B cell (primary cell): ENCODE measurements around the gene RIOK3. TPM values are rescaled to one million over a fixed set of nuclear protein-coding genes. Genes with fewer than 3 reads are reported as not detected.

ENCODE experiments used
- ATAC-seq: fragments of 200-7000 bp; cut with Tn5 transposase; one replicate; pipeline ENCODE4 v1.10.0; 2021; ENCODE audit warnings: low read depth, mild to moderate bottlenecking, moderate number of reproducible peaks, moderate library complexity
- CTCF ChIA-PET: fragments of 350-600 bp; sonication (Branson Sonifier 250); formaldehyde crosslinking; loops from one replicate; lab custom pipeline; 2021; ENCODE audit warnings: antibody characterized with exemption, inconsistent platforms; lab: Charles Lee
- POLR2A ChIA-PET: fragments of 350-600 bp; sonication (Branson Sonifier 250); formaldehyde crosslinking; loops from one replicate; lab custom pipeline; 2021; ENCODE audit warnings: antibody characterized with exemption; lab: Charles Lee
- DNase-seq: peaks from one replicate; pipeline ENCODE4 v3.0.0; 2013
- H2AFZ ChIP-seq: 2 replicates; pipeline ENCODE4 v1.6.1; 2012; ENCODE audit warnings: mild to moderate bottlenecking, low read depth, low read length; ENCODE audit not compliant: insufficient read depth, poor library complexity, severe bottlenecking
- H3K27ac ChIP-seq, 2 donors: 1 replicate in 1 of 2; 2 replicates in 1 of 2; pipeline ENCODE4 v1.5.1; 2012 to 2013; ENCODE audit warnings: low read length in 2 of 2, mild to moderate bottlenecking in 2 of 2, moderate library complexity in 1 of 2
- H3K27me3 ChIP-seq, 4 experiments: fragments of 200-600 bp in 1 of 4; sonication (generic) in 1 of 4; replicated peaks in 1 of 4; 1 replicate in 2 of 4; 2 replicates in 2 of 4; pipeline versions ENCODE4 v1.6.1 to v1.7.0; 2013 to 2016; ENCODE audit warnings: low read length in 3 of 4, mild to moderate bottlenecking in 2 of 4, mixed read lengths in 1 of 4, moderate library complexity in 1 of 4; ENCODE audit not compliant: insufficient read depth in 4 of 4, control insufficient read depth in 3 of 4; ENCODE audit errors: control extremely low read depth in 1 of 4
- H3K36me3 ChIP-seq, 2 experiments: replicated peaks in 1 of 2; 1 replicate in 1 of 2; 2 replicates in 1 of 2; pipeline versions ENCODE4 v1.6.1 to v1.7.1; 2013; ENCODE audit warnings: low read length in 1 of 2; ENCODE audit not compliant: insufficient read depth in 2 of 2, control insufficient read depth in 1 of 2; ENCODE audit errors: control extremely low read depth in 1 of 2, extremely low read depth in 1 of 2
- H3K4me1 ChIP-seq, 2 donors: fragments of 200-600 bp in 1 of 2; sonication (generic) in 1 of 2; 1 replicate in 1 of 2; 2 replicates in 1 of 2; pipeline versions ENCODE4 v1.5.1 to v1.6.1; 2013 to 2017; ENCODE audit warnings: low read length in 2 of 2; ENCODE audit not compliant: control insufficient read depth in 2 of 2, insufficient read depth in 2 of 2
- H3K4me2 ChIP-seq: replicated peaks from 2 replicates; pipeline ENCODE3; 2012; ENCODE audit warnings: mild to moderate bottlenecking, low read depth, low read length; ENCODE audit not compliant: poor library complexity, severe bottlenecking
- H3K4me3 ChIP-seq, 5 experiments: fragments of 200-600 bp in 1 of 5; sonication (generic) in 1 of 5; 1 replicate in 3 of 5; 2 replicates in 2 of 5; pipeline versions ENCODE4 v1.5.1 to v1.7.0; 2011 to 2016; ENCODE audit warnings: low read length in 4 of 5, mild to moderate bottlenecking in 4 of 5, low read depth in 2 of 5, control low read depth in 1 of 5, moderate library complexity in 1 of 5; ENCODE audit not compliant: insufficient read depth in 1 of 5; ENCODE audit errors: control extremely low read depth in 1 of 5, extremely low read depth in 1 of 5
- H3K79me2 ChIP-seq: fragments of 200-600 bp; sonication (generic); one replicate; pipeline ENCODE4 v1.6.0; 2016; ENCODE audit warnings: low read length; ENCODE audit not compliant: control insufficient read depth, insufficient read depth
- H3K9ac ChIP-seq: fragments of 200-600 bp; sonication (generic); 2 replicates; pipeline ENCODE4 v1.6.1; 2017; ENCODE audit warnings: mild to moderate bottlenecking, low read length, moderate library complexity
- H3K9me3 ChIP-seq, 3 donors: one replicate each; pipeline versions ENCODE4 v1.6.1 to v1.7.1; 2013; ENCODE audit warnings: low read length in 2 of 3; ENCODE audit not compliant: control insufficient read depth in 2 of 3, insufficient read depth in 1 of 3; ENCODE audit errors: control extremely low read depth in 1 of 3
- H4K20me1 ChIP-seq: 2 replicates; pipeline ENCODE4 v1.6.0; 2012; ENCODE audit warnings: mild to moderate bottlenecking, low read length; ENCODE audit not compliant: insufficient read depth, control insufficient read depth, poor library complexity, severe bottlenecking
- H3K27ac Mint-ChIP-seq: one replicate; pipeline ENCODE4 v1.8.0; 2021; ENCODE audit warnings: mixed read lengths
- H3K27me3 Mint-ChIP-seq: one replicate; pipeline ENCODE4 v1.8.0; 2021; ENCODE audit warnings: mixed read lengths
- H3K4me1 Mint-ChIP-seq: one replicate; pipeline ENCODE4 v1.8.0; 2021; ENCODE audit warnings: mixed read lengths
- H3K4me3 Mint-ChIP-seq: one replicate; pipeline ENCODE4 v1.8.0; 2021; ENCODE audit warnings: mixed read lengths
- H3K9me3 Mint-ChIP-seq: one replicate; pipeline ENCODE4 v1.8.0; 2022; ENCODE audit warnings: mixed read lengths; ENCODE audit not compliant: insufficient read depth
- EZH2 ChIP-seq: IDR thresholded peaks from 2 replicates; pipeline ENCODE4 v1.6.1; 2012; ENCODE audit warnings: borderline replicate concordance, low read depth, mild to moderate bottlenecking, moderate library complexity, low read length; ENCODE audit not compliant: insufficient read depth, poor library complexity, severe bottlenecking
- WGBS: methylation state at CpG from one replicate; pipeline ENCODE4 v1.1.5; 2013; ENCODE audit warnings: missing lambda C conversion rate; ENCODE audit not compliant: insufficient coverage; 5-methylcytosine and 5-hydroxymethylcytosine counted together
- intact Hi-C: fragments of 100-400 bp; cut with micrococcal nuclease; formaldehyde crosslinking; loops from one replicate; pipeline ENCODE4 v1.10.0; 2022
- polyA plus RNA-seq: library from polyadenylated mRNA; depleted of rRNA; stranded (reverse); fragments of >200 nt; gene quantifications from 2 replicates; pipeline ENCODE4 v1.2.3, GENCODE V29; 2012
- total RNA-seq, 2 donors: library from RNA; stranded (reverse); fragments of 120-200 nt in 1 of 2; gene quantifications; 1 replicate in 1 of 2; 2 replicates in 1 of 2; pipeline versions ENCODE4 v1.2.3 to v1.2.4, GENCODE V29; 2013 to 2022
- TF ChIP-seq, protein P1 (sequence below): fragments of 200-600 bp; IDR thresholded peaks from one replicate; pipeline ENCODE4 v1.8.0; 2022; ENCODE audit warnings: antibody characterized with exemption, mild to moderate bottlenecking

Gene RIOK3
- total and polyA plus RNA-seq, 2 donors (not counting 1 experiment from before 2014, with no cell fraction given): 42.5 to 83.4 TPM

DNA sequence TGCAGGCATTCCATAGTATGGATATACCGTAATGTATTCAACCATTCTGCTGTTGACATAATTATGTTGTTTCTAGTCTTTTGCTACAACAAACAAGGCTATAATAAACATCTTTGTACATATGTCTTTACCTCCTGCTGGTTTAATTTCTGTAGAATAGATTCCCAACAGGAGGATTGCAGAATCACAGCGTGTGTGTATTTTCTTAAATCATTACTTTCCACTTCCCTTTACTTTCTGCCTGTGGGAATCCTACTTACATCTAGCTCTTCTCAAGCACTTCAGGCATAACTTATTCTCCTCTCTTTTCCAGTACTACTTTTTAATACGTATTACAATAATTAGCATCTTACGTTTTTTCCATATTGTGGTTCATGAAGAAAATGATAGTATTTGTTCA, 13.0 kb upstream of the RIOK3 start:
- peaks cover 16% of the 10 kb centered on the region for H3K4me1 Mint-ChIP-seq
- CTCF ChIA-PET: no interaction called here
- Histone ChIP-seq H3K9me3 (peaks cover 0 to 3% (median 0%) of the 10 kb centered on the region in 3 donors), H3K9ac (no peak overlapping the region), H2AFZ (no peak overlapping the region), H3K4me2 (no peak overlapping the region), H3K36me3 (no peaks in the 10 kb centered on the region), H3K4me3 (no peak overlapping the region), H3K79me2 (peaks cover 20% of the 10 kb centered on the region), H4K20me1 (no peaks in the 10 kb centered on the region), H3K27ac (no peak overlapping the region), H3K27me3 (no peaks in the 10 kb centered on the region), H3K4me1 (peaks cover 11 to 20% of the 10 kb centered on the region in 2 donors)
- H3K9me3 Mint-ChIP-seq: no peaks in the 10 kb centered on the region
- no peak for ATAC-seq
- intact Hi-C loops: no loop called here
- TF ChIP-seq, protein P1, sequence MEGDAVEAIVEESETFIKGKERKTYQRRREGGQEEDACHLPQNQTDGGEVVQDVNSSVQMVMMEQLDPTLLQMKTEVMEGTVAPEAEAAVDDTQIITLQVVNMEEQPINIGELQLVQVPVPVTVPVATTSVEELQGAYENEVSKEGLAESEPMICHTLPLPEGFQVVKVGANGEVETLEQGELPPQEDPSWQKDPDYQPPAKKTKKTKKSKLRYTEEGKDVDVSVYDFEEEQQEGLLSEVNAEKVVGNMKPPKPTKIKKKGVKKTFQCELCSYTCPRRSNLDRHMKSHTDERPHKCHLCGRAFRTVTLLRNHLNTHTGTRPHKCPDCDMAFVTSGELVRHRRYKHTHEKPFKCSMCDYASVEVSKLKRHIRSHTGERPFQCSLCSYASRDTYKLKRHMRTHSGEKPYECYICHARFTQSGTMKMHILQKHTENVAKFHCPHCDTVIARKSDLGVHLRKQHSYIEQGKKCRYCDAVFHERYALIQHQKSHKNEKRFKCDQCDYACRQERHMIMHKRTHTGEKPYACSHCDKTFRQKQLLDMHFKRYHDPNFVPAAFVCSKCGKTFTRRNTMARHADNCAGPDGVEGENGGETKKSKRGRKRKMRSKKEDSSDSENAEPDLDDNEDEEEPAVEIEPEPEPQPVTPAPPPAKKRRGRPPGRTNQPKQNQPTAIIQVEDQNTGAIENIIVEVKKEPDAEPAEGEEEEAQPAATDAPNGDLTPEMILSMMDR: no peak
- TF ChIP-seq EZH2: no peak
- no peak overlapping the region for H3K27ac Mint-ChIP-seq
- POLR2A ChIA-PET: interaction anchor here (0.6 kb wide), 1 partner anchor 48 kb away, joined by 3 read pairs; no protein-coding TSS in a partner anchor
- no peak for DNase-seq
- 83% methylated on average over 1 of the region's 4 CpGs for WGBS
- no peaks in the 10 kb centered on the region for H3K27me3 Mint-ChIP-seq
- H3K4me3 Mint-ChIP-seq: no peak overlapping the region

DNA sequence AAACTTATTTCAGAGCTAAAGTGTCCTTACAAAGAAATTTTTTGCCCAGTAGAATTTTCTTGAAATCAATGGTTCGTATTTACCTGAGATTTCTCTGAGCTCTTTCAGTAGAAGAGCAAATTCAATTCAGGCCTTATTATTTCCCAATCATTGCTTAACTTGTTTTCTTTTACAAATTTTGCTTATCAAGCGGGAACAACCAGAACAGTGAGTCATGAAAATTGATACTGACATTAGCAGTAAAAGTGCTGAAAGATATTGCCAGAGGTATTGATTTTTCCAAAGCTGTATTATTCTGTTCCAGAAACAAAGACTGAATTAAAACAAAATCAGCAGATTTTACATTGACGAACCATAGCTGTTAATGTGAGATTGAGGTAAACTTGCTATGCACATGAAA, 10.1 kb upstream of the RIOK3 start:
- no peak overlapping the region for H3K4me2 ChIP-seq
- no peak overlapping the region for H3K27ac Mint-ChIP-seq
- intact Hi-C loops: no loop called here
- DNase-seq (no peak), ATAC-seq (no peak)
- CTCF ChIA-PET: interaction anchor here (0.6 to 1.5 kb wide), 5 partner anchors 9 to 42 kb away, joined by 3 to 5 read pairs (median 3); no protein-coding TSS in a partner anchor
- no peaks in the 10 kb centered on the region for H4K20me1 ChIP-seq
- no peaks in the 10 kb centered on the region for H3K27me3 ChIP-seq
- POLR2A ChIA-PET: no interaction called here
- no CpG with 5 or more reads among the region's 3 CpGs for WGBS
- H3K9me3 Mint-ChIP-seq: no peaks in the 10 kb centered on the region
- no peak overlapping the region for H3K27ac ChIP-seq
- H3K9me3 ChIP-seq: peaks cover 0 to 3% (median 0%) of the 10 kb centered on the region in 3 donors
- TF ChIP-seq, protein P1: no peak
- TF ChIP-seq EZH2: no peak
- H3K79me2 ChIP-seq: peaks cover 3% of the 10 kb centered on the region
- no peak overlapping the region for H3K4me3 Mint-ChIP-seq
- H3K4me3 ChIP-seq: no peak overlapping the region
- H2AFZ ChIP-seq: no peak overlapping the region
- H3K36me3 ChIP-seq: no peaks in the 10 kb centered on the region
- no peak overlapping the region for H3K9ac ChIP-seq
- peaks cover 8% of the 10 kb centered on the region for H3K4me1 Mint-ChIP-seq
- peaks cover 5 to 8% of the 10 kb centered on the region in 2 donors for H3K4me1 ChIP-seq
- H3K27me3 Mint-ChIP-seq: no peaks in the 10 kb centered on the region
